PC-9 (cell line): Measurements from ENCODE around the gene SLC7A8.

Experiments used
- EZH2 ChIP-seq: fragments of 200-600 bp; sonication (generic); IDR thresholded peaks from 2 replicates; pipeline ENCODE4 v1.8.0; 2017; ENCODE audit warnings: antibody characterized with exemption, low read depth
- TF ChIP-seq, protein P1 (sequence below): fragments of 200-600 bp; sonication (generic); conservative IDR thresholded peaks from 2 replicates; pipeline ENCODE4 v1.6.1; 2017; ENCODE audit warnings: mixed run types, antibody characterized with exemption, mild to moderate bottlenecking, moderate library complexity

DNA sequence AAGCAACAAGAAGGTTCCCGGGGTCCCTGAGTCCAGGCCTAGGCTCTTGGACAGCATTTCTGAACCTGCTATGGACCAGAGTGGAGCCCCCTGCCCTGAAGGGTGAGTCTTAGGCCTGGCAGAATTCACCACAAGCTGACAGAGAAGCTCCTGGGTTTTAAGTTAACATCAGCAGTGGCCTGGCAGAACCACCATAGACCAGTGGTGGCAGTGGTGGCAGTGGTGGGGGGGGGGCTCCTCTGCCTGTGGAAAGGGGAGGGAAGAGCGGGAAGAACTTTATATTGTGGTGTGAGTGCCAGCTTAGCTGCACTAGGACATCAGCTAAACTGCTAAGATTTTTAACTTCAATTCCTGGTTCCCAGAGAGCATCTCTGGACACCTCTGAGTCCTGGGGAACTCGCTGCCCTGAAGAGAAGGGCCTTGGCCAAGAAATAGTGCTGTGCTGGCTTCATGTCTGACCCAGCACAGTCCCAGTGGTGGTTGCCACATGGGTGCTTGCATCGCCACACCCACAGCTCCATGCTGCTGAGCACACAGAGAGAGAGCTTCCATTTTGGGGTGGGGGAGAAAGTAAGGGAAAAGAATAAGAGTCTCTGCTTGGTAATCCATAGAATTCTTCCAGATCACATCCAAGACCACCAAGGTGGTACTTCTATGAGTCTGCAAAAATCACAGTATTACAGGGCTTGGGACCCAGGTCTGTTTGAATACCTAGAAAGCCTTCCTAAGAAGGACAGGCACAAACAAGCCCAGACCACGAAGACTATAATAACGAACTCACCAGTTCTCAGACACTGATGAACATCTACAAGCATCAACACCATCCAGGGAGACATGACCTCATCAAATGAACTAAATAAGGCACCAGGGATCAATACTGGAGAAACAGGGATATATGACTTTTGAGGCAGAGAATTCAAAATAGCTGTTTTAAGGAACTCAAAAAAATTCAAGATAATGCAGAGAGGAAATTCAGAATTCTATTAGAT is 33.9 kb upstream of the SLC7A8 start:
- TF ChIP-seq, protein P1, sequence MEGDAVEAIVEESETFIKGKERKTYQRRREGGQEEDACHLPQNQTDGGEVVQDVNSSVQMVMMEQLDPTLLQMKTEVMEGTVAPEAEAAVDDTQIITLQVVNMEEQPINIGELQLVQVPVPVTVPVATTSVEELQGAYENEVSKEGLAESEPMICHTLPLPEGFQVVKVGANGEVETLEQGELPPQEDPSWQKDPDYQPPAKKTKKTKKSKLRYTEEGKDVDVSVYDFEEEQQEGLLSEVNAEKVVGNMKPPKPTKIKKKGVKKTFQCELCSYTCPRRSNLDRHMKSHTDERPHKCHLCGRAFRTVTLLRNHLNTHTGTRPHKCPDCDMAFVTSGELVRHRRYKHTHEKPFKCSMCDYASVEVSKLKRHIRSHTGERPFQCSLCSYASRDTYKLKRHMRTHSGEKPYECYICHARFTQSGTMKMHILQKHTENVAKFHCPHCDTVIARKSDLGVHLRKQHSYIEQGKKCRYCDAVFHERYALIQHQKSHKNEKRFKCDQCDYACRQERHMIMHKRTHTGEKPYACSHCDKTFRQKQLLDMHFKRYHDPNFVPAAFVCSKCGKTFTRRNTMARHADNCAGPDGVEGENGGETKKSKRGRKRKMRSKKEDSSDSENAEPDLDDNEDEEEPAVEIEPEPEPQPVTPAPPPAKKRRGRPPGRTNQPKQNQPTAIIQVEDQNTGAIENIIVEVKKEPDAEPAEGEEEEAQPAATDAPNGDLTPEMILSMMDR, result no peak
- no peak for TF ChIP-seq EZH2
